Ishikawa (cell line): ENCODE measurements around the gene DCAF10.

Experiments used
- CREB1 ChIP-seq: IDR thresholded peaks from 2 replicates; pipeline ENCODE4 v1.6.1; 2012; ENCODE audit warnings: low read depth
- EP300 ChIP-seq: IDR thresholded peaks from 2 replicates; pipeline ENCODE4 v1.6.1; 2012; ENCODE audit warnings: borderline replicate concordance
- RAD21 ChIP-seq: IDR thresholded peaks from 2 replicates; pipeline ENCODE4 v1.6.1; 2012; ENCODE audit warnings: low read depth
- USF1 ChIP-seq: IDR thresholded peaks from 2 replicates; pipeline ENCODE4 v1.6.1; 2012
- YY1 ChIP-seq: IDR thresholded peaks from 2 replicates; pipeline ENCODE4 v1.6.1; 2012; ENCODE audit warnings: low read depth
- ZBTB7A ChIP-seq: IDR thresholded peaks from 2 replicates; pipeline ENCODE4 v1.6.1; 2012; ENCODE audit warnings: low read depth

- TF ChIP-seq EP300 (no peak), CREB1 (no peak), ZBTB7A (no peak), YY1 (no peak), RAD21 (no peak), USF1 (no peak)
These were observed 113.6 kb downstream of the DCAF10 start for GRCh38 chr9:37914154-37914551.
